Stimulated activated CD8-positive, alpha-beta memory T cell treated with anti-CD3 and anti-CD28 coated beads, Interleukin-12 subunit alpha, Interleukin-12 subunit beta, amount 100 ng/mL, for 24 hours (primary cell): ENCODE data around the gene CNOT6L.

Experiments used
- DNase-seq: peaks from one replicate; pipeline ENCODE4 v3.0.0-alpha.2; 2020; ENCODE audit errors: extremely low read depth

Gene CNOT6L

DNA sequence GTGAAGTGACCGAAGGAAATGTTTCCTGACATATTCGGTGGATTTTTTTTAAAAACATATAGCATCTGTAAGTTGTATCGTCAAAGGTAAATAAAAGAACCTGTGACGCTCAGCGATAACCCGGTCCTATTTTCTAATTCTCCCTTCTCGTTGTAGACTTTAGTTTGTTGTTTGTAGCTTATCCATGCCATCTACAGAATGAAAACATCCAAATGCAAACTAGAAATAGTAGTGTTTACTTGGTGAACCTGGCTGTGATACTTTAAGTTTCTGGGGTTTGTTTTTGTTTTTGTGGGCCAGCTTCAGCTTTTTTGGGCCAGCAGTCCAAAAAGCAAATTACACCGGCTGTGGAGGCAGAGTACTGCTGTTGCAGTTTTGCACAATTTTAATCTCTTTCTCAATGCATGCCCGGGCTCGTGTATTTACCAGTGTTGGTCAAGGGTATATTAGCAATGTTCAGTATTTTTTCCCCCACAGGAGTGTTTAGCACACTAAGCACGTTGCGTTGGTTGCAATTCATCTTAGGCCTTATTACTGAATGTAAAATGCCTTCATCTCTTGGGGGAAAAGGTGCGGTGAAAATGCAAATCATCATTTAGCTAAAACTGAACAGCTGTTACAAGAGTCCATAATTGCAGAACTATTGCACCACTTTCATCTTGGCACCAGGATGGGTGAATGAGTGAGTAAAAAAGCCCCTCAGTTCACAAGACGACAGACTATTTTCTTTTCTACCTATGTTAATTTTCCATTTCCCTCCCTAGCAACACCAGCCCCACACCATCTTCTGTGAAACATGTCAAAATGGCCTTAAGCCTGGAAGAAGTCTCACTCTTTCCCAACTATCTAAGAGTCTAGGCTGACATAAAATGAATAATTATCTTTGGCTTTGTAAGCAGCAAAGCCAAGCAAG lies 1.7 kb upstream of the CNOT6L start:
- no peak for DNase-seq

GRCh38 chr4:77819843-77820648 lies 878 bp upstream of the CNOT6L start:
- DNase-seq, result peak; percentile 89

- DNase-seq, result no peak
Measured at GRCh38 chr4:77819404-77819842, 255 bp upstream of the CNOT6L start.

- peak; percentile 25 for DNase-seq
Measured at GRCh38 chr4:77818073-77818601, 1.0 kb downstream of the CNOT6L start.

DNA sequence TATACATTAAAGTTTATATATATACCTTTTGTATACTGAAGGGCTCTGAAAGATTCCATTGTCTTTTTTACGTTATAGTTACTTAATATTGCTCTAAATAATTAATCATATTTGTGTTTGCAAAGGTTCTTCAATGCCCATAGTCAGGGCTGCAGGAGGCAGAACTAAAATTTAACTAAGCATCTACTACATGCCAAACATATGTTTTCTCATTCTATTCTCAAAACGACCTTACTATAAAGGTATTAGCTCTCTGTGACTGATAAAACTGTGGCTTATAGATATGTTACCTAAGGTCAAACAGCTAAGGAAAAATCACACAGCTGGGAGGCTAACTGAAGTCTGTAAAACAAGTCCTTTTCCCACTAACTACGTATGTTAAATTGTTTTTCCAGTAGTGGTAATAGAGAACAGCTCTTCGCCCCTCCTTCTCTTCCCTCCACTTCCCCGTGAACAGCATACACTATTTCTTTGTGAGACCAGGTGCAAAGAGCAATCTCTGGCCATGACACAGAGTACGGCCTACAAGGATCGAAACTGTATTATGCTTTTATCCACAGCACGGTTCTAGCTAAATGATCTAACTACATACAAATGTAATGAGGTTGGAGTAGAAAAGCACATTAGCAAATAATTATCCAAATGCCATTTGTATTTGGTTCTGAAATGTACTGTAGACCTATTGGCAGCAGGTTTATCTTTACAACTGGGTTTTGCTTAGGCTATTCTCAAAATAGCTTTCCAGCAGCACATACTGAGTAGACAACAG lies 1.7 kb downstream of the CNOT6L start:
- DNase-seq, result no peak

- no peak for DNase-seq
Measured at GRCh38 chr4:77816546-77816945, 2.6 kb downstream of the CNOT6L start.

DNA sequence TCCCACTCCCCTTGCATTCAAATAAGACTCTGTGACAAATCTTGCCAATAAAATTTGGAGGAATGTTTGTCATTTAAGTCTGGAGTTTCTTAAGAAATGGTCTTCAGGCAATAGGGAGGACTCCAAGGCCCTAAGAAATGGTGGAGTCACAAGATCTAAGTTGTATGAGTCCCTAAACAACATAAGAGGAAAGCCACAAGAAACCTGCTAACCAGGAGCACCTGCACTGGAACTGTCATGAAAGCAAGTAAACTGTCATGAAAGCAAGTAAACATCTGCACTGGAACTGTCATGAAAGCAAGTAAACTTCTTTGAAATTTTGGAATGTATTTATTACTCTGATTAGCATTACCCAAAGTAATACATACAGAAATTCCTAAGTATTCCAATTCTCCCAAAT lies 3.5 kb downstream of the CNOT6L start:
- DNase-seq, result no peak

DNA sequence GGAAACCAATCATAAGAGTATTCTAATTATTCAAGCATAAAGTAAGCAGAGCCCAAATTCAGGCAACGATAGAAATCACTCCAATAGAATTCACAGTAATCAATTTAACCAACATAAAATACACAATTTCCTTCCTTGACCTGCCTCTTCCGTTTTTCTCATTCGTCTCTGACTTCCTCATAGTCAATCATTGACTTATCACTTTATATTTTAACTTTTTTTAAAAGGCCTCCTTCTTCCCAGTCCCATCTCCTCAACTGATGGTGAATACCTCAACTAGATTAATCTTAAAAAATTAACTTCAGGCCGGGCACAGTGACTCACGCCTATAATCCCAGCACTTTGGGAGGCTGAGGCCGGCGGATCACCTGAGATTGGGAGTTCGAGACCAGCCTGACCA lies 13.3 kb downstream of the CNOT6L start:
- no peak for DNase-seq

- no peak for DNase-seq
Measured at GRCh38 chr4:77804471-77804870, 14.7 kb downstream of the CNOT6L start.

- no peak for DNase-seq
Measured at GRCh38 chr4:77802402-77802801, 16.8 kb downstream of the CNOT6L start.

GRCh38 chr4:77801260-77801608 lies 17.9 kb downstream of the CNOT6L start:
- DNase-seq, result no peak

DNA sequence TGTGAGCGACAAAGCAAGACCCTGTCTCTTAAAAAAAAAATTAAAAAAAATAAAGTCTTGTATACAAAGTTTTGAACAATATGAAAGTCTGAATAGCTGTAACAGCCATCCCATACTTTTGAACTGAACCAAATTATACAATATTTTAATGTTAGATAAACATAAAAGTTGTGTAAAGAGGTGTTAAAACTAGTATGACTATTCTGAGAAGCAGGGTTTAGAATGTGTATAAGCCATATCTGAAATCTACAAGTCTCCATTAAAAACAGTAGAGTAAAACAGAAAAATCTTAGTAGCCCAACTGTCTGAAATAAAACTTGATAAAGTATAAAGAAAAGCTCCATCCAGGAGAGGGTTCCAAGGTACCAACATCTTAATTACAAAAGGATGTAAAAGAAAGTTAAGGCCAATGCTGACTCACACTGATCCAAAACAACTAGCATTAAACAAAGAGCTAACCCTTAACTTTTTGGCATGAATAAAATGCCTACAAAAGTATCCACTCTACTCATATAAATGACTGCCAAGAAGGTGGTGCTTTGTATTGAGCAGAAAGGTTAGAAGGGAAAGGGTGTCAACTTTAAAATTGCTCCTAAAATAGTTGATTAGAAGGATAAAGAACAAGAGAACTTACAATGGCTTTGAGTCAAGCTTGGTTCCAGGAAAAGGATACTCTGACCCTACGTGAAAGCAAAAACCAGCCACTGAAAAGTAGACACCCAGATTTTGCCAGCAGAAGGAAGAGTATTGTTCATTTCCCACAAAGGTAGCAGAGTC lies 18.5 kb downstream of the CNOT6L start:
- no peak for DNase-seq

DNA sequence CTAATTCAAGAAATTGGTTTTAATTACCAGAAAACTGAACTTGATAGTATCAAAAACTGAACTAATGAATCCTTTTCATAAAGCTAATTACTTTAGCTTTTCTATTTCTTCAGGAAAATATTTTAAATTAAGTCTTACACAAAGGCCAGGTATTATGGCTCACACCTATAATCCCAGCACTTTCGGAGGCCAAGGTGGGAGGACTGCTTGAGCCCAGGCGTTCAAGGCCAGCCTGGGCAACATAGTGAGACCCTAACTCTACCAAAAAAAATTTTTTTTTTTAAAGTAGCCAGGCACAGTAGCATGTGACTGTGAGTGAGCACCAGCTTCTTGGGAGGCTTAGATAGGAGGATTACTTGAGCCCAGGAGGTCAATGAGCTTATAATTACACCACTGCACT lies 19.1 kb downstream of the CNOT6L start:
- no peak for DNase-seq

GRCh38 chr4:77798385-77798784 lies 20.8 kb downstream of the CNOT6L start:
- DNase-seq, result no peak

- DNase-seq, result no peak
Measured at GRCh38 chr4:77797239-77797638, 21.9 kb downstream of the CNOT6L start.

- DNase-seq, result no peak
Measured at GRCh38 chr4:77795326-77795725, 23.8 kb downstream of the CNOT6L start.

DNA sequence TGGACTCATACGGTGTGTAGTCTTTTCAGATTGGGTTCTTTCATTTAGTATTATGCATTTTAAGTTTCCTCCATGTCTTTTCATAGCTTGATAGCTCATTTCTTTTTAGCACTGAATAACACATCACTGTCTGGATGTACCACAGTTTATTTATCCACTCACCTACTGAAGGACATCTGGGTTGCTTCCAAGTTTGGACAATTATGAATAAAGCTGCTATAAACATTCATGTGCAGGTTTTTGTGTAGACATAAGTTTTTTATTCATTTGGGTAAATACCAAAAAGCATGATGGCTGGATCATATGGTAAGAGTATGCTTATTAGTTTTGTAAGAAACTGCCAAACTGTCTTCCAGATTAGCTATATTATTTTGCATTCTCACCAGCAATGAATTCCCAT lies 29.0 kb downstream of the CNOT6L start:
- no peak for DNase-seq

GRCh38 chr4:77788990-77789389 lies 30.2 kb downstream of the CNOT6L start:
- no peak for DNase-seq

DNA sequence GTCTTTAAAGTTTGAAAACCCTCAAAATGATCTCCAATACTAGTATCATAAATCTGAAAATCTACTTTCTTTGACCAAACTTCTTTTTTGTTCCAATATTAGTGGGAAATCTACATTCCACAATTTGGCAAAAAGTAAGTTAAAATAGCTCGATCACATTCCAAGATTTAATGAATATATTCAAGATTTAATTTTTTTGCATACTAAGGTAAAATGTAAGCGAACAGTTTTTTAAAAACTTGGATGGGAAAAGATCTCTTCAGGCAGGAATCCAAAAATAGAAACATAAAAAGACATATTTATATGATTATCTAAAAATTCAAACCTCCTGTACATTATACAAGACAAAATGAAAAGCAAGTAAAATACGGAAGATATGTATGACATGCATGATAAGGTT lies 31.2 kb downstream of the CNOT6L start:
- DNase-seq, result no peak

DNA sequence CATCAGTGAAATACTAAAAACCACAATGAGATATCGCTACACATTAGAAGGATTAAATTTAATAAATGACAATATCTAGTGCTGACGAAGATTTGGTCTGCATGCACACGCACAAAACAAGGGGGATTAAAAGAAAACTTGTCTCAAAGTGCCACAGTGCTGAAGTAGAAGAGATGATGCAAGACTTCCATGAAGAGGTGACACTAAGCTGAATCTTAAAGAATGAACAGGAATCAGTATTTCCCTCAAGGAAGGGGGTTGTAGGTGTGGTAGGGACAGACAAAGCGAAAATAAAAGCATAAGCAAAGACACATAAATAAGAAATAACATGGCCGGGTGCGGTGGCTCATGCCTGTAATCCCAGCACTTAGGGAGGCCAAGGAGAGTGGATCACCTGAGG lies 33.5 kb downstream of the CNOT6L start:
- no peak for DNase-seq

DNA sequence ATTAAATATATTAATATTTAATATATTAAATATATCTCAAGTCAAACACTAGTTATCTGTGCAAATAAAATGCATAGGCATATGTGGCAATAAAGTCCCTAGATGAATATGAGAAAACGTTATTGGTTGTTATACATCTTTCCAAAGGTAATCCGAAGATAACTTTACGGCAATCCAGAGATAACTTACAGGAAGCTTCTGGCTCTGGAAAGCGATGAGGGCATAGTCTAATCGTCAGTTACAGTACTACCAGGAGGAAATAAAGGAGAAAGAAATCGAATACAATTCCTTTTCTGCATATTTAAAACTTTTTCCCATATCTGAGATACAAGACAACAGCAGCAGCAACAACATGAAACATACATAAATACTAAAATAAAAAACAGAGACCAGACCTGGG lies 35.3 kb downstream of the CNOT6L start:
- DNase-seq, result no peak
